Smooth muscle cell of the pulmonary artery (primary cell): ENCODE data around the gene HLA-DMA. TPM values are rescaled to one million over a fixed set of nuclear protein-coding genes. Genes with fewer than 3 reads are reported as not detected.

Experiments
- total RNA-seq: library from RNA; depleted of rRNA; stranded (reverse); fragments of >200 nt; gene quantifications from 2 replicates; pipeline ENCODE4 v1.2.3, GENCODE V29; 2014

The HLA-DMA gene
- total RNA-seq = 3.3 and 8.5 TPM in 2 replicates

GRCh38 chr6:32952817-32953739 is at the start of gene HLA-DMA:
TSS of gene HLA-DMA (minus strand) at chr6:32953097. CDS start at chr6:32953036, 61 bp downstream.

DNA sequence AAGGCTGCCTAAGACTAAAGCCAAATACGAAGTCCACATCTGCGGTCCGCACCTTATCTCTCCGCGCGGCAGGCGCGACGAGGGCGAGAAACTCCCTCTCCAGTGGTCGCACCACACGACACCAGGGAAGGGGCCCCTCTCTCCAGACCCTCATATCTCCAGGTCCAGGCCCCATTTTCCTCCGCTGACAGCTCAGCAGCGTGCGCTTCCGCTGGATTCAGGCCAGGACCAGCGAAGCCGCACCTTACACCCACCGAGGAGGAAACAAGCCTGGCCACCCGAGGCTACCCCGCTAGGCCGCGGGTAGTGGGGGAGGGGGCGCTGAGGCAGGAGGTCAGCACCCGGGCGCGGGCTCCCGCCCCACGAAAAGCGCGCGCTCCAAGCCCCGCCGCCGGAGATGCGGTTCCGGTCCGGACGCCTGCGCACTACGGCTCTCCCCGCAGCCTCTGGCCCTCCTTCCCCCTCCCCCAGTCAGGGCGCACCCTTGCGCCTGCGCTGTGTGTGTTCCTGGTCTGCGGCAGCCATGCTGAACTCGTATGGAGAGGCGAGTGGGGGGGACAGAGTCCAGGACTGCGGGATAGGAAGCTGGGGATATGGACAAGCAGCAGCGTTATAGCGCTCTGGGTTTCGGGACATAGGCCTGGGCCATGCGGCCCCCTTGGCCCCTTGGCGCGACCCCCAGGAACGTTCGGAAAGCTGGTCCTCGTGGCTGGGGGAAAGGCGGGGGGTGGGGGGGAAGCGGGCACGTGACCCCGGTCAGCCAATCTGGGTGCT is 15.4 kb upstream of the HLA-DMA start, which contains the start of gene BRD2:
Gene BRD2 (plus strand): TSS at position 502 of the 774 bp plus-strand sequence. CDS start 4,305 bp downstream, outside the sequence.

GRCh38 chr6:32940656-32941213 is 12.2 kb downstream of the HLA-DMA start, which contains the start of gene HLA-DMB:
TSS of gene HLA-DMB (minus strand) at chr6:32941028. CDS start at chr6:32940807, 221 bp downstream.

Other genes starting within 250 kb of the HLA-DMA start
- gene HLA-DQA2, start 211.7 kb downstream of the HLA-DMA start, total RNA-seq = not detected in 2 replicates
- gene HLA-DQB2, start 189.6 kb downstream of the HLA-DMA start, total RNA-seq = not detected in 2 replicates
- 0.10 and 0.20 TPM in 2 replicates for gene HLA-DOB, start 136.1 kb downstream of the HLA-DMA start, total RNA-seq
- 19.5 and 33.5 TPM in 2 replicates for gene TAP2, start 114.4 kb downstream of the HLA-DMA start, total RNA-seq
- 33.5 and 35.4 TPM in 2 replicates for gene PSMB8, start 109.0 kb downstream of the HLA-DMA start, total RNA-seq
- gene TAP1, start 99.4 kb downstream of the HLA-DMA start, total RNA-seq = 41.1 and 52.4 TPM in 2 replicates
- 13.4 and 23.3 TPM in 2 replicates for gene PSMB9, start 98.9 kb downstream of the HLA-DMA start, total RNA-seq
- gene HLA-DMB, start 12.1 kb downstream of the HLA-DMA start, total RNA-seq = 0.07 and 0.59 TPM in 2 replicates
- 84.5 and 93.0 TPM in 2 replicates for gene BRD2, start 15.5 kb upstream of the HLA-DMA start, total RNA-seq
- gene HLA-DOA, start 56.5 kb upstream of the HLA-DMA start, total RNA-seq = 2.1 TPM in 1 of 2 replicates, not detected in the other
- 0.17 and 3.8 TPM in 2 replicates for gene HLA-DPA1, start 120.6 kb upstream of the HLA-DMA start, total RNA-seq
- gene HLA-DPB1, start 122.9 kb upstream of the HLA-DMA start, total RNA-seq = 2.8 and 19.5 TPM in 2 replicates
- 0.13 and 0.83 TPM in 2 replicates for gene COL11A2, start 239.4 kb upstream of the HLA-DMA start, total RNA-seq
- 32.2 and 34.4 TPM in 2 replicates for gene RXRB, start 247.6 kb upstream of the HLA-DMA start, total RNA-seq
- 158 and 190 TPM in 2 replicates for gene SLC39A7, start 247.8 kb upstream of the HLA-DMA start, total RNA-seq